ENCODE results near the gene ADAP2. TPM values are rescaled to one million over a fixed set of nuclear protein-coding genes. Genes with fewer than 3 reads are reported as not detected.
A peak's percentile ranks its signal among the peaks of the same experiment; 100 is the strongest.

ADAP2 gene
- total and polyA plus RNA-seq, 4 donors, result 10.3 to 40.9 (median 27.9) TPM

GRCh38 chr17:30917050-30917449 lies 4.7 kb upstream of the ADAP2 start:
- H3K9me3 ChIP-seq (ENCODE audit: control insufficient read depth in 4 of 4, insufficient read depth in 3 of 4, low read length in 3 of 4), result no peaks in the 10 kb centered on the region
- H3K4me3 ChIP-seq, result no peak overlapping the region
- no peak overlapping the region for H3K9ac ChIP-seq (ENCODE audit: insufficient read depth in 1 of 2, low read length in 2 of 2)
- peaks cover 0 to 19% (median 15%) of the 10 kb centered on the region in 3 donors for H3K27me3 ChIP-seq (ENCODE audit: control insufficient read depth in 3 of 3, insufficient read depth in 3 of 3, low read length in 2 of 3)
- no peak overlapping the region for H3K27ac ChIP-seq (ENCODE audit: low read depth in 1 of 2, low read length in 1 of 2)
- H3K4me1 ChIP-seq (ENCODE audit: control insufficient read depth in 5 of 5, insufficient read depth in 5 of 5, low read length in 5 of 5), result peaks cover 0 to 3% (median 0%) of the 10 kb centered on the region in 5 donors
- TF ChIP-seq, protein P1, sequence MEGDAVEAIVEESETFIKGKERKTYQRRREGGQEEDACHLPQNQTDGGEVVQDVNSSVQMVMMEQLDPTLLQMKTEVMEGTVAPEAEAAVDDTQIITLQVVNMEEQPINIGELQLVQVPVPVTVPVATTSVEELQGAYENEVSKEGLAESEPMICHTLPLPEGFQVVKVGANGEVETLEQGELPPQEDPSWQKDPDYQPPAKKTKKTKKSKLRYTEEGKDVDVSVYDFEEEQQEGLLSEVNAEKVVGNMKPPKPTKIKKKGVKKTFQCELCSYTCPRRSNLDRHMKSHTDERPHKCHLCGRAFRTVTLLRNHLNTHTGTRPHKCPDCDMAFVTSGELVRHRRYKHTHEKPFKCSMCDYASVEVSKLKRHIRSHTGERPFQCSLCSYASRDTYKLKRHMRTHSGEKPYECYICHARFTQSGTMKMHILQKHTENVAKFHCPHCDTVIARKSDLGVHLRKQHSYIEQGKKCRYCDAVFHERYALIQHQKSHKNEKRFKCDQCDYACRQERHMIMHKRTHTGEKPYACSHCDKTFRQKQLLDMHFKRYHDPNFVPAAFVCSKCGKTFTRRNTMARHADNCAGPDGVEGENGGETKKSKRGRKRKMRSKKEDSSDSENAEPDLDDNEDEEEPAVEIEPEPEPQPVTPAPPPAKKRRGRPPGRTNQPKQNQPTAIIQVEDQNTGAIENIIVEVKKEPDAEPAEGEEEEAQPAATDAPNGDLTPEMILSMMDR (IDR thresholded peaks at IDR 0.05; ENCODE audit: control extremely low read depth, extremely low read depth), result no peak
- no peaks in the 10 kb centered on the region for H3K36me3 ChIP-seq (ENCODE audit: control insufficient read depth in 4 of 4, insufficient read depth in 4 of 4, low read length in 4 of 4)
- DNase-seq (no peak), ATAC-seq (ENCODE audit: insufficient read depth, low FRiP score) (no peak)

GRCh38 chr17:30920282-30920681 lies 1.5 kb upstream of the ADAP2 start:
- Histone ChIP-seq H3K27ac (ENCODE audit: low read depth in 1 of 2, low read length in 1 of 2) (no peak overlapping the region), H3K27me3 (ENCODE audit: control insufficient read depth in 3 of 3, insufficient read depth in 3 of 3, low read length in 2 of 3) (peaks cover 0 to 41% (median 33%) of the 10 kb centered on the region in 3 donors), H3K9ac (ENCODE audit: insufficient read depth in 1 of 2, low read length in 2 of 2) (no peak overlapping the region), H3K36me3 (ENCODE audit: control insufficient read depth in 4 of 4, insufficient read depth in 4 of 4, low read length in 4 of 4) (no peaks in the 10 kb centered on the region), H3K4me1 (ENCODE audit: control insufficient read depth in 5 of 5, insufficient read depth in 5 of 5, low read length in 5 of 5) (peaks cover 0 to 6% (median 3%) of the 10 kb centered on the region in 5 donors), H3K4me3 (no peak overlapping the region), H3K9me3 (ENCODE audit: control insufficient read depth in 4 of 4, insufficient read depth in 3 of 4, low read length in 3 of 4) (no peaks in the 10 kb centered on the region)
- ATAC-seq (ENCODE audit: insufficient read depth, low FRiP score) (no peak), DNase-seq (peak in 1 of 3 donors; percentile 19)
- TF ChIP-seq, protein P1 (IDR thresholded peaks at IDR 0.05; ENCODE audit: control extremely low read depth, extremely low read depth), result no peak
- 59 to 78% methylated on average over 4 of the region's 4 CpGs for WGBS, 2 donors

DNA sequence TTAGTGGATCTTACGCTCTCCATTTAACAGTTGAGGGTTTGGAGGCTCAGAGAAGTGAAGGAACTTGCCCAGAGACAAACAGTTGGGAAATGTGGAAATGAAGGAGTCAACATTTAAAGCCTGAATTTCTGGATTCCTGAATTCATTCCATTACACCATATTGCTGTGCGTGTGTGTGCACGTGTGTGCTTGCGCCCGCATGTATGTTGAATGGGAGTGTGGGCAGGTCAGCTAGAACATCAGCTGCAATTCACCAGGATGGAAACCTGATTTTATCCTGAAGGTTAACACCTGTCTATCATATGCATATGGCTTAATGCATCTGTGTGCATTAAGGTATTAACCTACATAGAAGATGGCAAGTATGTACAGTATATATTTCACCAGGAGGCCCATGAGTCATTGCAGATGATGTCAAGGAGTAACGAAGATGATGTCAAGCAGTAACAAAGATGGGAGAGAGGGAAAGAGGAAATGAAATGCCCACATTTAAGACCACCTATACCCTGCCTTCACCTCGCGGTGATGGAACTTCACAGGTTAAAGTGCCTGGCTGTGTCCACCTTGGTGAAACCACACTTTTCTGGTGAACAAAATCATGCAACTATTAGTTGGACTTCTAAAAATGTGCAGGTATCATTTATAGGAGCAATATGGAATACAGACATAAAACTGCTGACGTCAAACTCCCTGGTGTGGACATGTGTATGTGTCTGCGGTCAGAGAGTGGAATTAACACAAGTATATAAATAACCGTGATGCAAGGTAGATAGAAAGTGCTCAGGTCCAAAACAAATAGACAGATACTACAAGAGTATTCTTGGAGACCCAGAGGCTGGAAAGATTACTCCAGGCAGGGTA lies 832 bp upstream of the ADAP2 start:
- H3K27ac ChIP-seq (ENCODE audit: low read depth in 1 of 2, low read length in 1 of 2), result no peak overlapping the region
- no peak for ATAC-seq (ENCODE audit: insufficient read depth, low FRiP score)
- TF ChIP-seq, protein P1 (IDR thresholded peaks at IDR 0.05; ENCODE audit: control extremely low read depth, extremely low read depth), result no peak

More for the DNA sequence above, 832 bp upstream of the ADAP2 start:
- no peaks in the 10 kb centered on the region for H3K36me3 ChIP-seq (ENCODE audit: control insufficient read depth in 4 of 4, insufficient read depth in 4 of 4, low read length in 4 of 4)
- DNase-seq, result no peak
- no peak overlapping the region for H3K4me3 ChIP-seq
- no peak overlapping the region for H3K9ac ChIP-seq (ENCODE audit: insufficient read depth in 1 of 2, low read length in 2 of 2)
- WGBS, 2 donors, result 78 to 83% methylated on average over 11 of the region's 11 CpGs
- peaks cover 0 to 6% (median 3%) of the 10 kb centered on the region in 5 donors for H3K4me1 ChIP-seq (ENCODE audit: control insufficient read depth in 5 of 5, insufficient read depth in 5 of 5, low read length in 5 of 5)
- H3K27me3 ChIP-seq (ENCODE audit: control insufficient read depth in 3 of 3, insufficient read depth in 3 of 3, low read length in 2 of 3), result peaks cover 0 to 41% (median 33%) of the 10 kb centered on the region in 3 donors
- H3K9me3 ChIP-seq (ENCODE audit: control insufficient read depth in 4 of 4, insufficient read depth in 3 of 4, low read length in 3 of 4), result no peaks in the 10 kb centered on the region
